NCI-H1105 treated with DMSO at 0.1 percent for 48 hours (cell line): ENCODE measurements around the gene LRRC70.
"Not testable (repeated sequence)": the region's sequence is repeated elsewhere in the genome, so short reads cannot be mapped to it uniquely, and the experiment has no call there.

Experiments
- DNase-seq: peaks from one replicate; lab custom pipeline; 2025; lab: John Stamatoyannopoulos, UW

Gene LRRC70

DNA sequence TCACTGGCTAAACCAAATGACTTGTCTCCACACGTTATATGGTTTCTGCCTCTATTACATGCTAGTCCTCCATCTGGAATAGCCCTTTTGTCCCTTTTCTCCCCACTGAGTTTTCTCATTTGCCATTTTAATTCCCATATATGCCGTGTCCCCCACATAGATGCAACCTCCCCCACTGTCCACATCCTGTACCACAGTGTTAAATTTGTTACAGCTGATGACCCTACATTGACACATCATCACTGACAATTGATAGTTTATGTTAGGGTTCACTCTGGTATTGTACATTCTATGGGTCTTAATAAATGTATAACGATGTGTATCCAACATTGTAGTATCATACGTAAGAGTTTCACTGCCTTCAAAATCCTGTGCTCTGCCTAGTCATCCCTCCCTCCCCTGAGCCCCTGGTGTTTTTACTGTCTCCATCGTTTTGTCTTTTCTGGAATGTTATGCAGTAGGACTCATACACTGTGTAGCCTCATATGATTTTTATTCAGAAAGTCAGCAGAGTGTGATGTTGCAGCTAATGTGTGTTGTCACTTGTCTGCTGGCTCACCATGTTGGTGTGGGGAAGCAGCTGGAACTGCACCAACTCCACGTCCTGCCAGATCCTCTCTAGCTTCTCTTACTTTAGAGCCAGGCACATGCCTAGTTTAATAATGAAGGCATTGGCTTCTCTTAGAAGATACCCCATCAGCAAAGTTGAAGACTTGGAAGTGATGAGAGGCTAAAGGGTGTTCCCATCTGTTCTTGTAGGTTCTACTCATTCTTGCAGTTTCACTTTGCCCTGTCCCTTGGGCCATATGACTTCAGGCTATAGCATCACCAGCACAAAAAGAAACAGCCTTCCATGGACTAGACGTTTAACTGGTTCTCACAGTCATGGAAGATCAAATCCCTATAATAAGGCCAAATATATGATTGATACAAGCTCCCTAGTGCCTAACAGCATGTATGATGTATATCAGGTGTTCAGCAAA lies 30.2 kb downstream of the LRRC70 start:
- DNase-seq = no peak

DNA sequence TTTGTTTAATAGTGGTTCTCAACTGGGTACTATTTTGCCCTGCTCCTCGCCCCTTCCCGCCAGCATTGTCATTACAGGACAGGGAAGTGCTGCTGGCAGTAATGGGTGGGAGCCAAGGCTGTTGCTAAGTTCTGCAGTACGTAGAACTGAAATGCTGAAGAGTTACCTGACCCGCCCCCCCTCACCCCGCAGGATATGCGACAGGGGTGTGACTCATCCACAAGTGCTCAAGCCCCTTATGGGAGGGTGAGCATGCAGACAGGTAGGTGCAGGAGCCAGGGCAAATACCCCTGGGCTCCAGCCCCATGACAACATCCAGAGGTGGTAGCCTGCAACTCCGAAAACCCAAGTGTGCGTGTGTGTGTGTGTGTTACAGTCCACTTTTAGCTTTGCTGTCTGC lies 35.7 kb downstream of the LRRC70 start:
- DNase-seq = no peak

DNA sequence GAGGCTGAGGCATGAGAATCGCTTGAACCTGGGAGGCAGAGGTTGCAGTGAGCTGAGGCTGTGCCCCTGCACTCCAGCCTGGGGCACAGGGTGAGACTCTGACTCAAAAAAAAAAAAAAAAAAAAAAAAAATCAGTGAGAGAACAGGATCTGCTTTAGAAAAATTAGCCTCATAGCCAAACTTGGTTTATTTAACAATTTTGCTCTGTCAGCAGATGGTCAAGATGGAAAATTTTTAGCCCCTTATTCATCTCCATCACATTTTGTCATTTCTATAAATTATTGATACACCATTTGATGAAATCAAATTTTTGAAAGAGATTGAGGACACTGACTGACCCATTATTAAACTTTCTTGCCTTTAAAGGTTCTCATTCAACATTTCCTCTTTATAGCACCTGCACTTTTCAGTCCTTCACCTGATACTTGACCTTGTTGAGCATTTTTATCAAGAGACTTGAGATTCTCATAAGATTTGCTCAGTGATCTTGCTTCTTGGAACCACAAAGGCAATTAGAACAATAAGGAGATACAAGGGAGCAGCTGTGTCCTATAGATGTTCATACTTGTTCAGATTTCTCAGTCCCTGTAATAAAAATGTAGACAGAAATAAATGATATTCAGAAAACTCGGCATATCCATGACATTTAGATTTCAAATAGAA lies 38.1 kb downstream of the LRRC70 start:
- DNase-seq = no peak

DNA sequence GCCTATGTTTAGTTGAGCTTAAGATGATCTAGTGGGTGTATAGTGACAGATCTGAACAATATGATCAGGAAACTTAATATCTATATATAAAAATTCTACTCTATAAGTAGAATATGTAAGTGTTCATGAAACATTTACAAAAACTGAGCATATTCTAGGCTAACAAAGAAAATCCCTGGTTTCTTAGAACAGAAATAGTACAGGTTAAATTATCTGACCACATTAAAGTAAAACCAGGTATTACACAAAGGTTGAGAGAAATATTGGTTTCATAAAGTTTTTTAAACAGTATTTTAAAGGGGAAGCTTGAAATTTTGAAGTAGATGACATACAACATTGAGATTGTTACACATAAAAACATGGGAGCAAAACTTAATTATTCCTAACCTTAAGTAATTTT lies 39.3 kb downstream of the LRRC70 start:
- no peak for DNase-seq

DNA sequence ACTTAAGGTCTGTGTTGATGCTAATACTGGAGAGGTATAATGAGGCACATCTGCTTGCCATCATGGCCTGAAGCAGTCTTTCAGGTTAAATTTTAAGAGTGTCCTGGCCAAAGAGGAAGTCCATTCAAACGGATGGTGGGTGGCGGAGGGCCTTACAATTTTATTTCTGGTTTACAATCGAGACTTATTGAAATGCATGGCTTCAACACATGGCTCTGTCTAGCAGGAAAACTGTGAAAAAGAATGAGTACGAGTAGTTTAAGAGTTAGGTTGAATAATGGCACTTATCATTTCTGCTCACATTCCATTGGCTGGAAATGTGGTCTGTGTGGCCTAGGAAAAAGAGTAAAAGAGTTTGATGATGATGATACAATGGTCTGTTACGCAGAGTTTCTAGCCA lies 42.1 kb downstream of the LRRC70 start:
- no peak for DNase-seq

DNA sequence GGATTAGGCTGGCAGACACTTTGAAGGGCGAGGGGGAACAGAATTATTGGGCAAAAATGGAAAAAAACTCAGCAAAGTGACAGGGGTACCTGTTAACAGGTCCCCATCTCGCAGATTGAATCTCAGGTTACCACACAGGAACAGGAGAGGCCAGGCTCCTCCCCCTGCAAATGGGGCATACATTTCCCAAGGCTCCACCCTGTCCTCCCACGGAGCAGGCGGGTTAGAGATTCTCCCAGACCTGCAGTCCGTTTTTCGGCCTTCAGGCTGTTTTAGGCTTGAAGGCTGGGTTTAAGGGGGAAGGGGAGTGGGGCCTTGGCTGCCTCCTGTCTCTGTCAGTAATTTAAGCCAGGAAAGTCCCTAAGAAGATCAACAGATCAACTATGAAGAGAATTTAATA lies 42.7 kb downstream of the LRRC70 start:
- DNase-seq = no peak

DNA sequence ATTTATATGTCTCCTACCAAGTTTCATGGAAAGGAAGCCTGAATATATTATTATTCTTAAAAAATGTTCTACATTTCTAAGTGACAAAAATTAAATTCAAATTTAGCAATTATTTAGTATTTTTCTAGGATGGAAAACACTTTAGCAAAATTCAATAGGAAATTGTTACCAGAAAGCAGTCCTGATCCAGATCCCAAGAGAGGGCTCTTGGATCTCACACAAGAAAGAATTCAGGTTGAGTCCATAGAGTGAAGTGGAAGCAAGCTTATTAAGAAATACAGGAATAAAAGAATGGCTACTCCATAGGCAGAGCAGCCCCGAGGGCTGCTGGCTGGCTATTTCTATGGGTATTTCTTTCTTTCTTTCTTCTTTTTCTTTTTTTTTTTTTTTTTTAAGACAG lies 44.7 kb downstream of the LRRC70 start:
- no peak for DNase-seq

DNA sequence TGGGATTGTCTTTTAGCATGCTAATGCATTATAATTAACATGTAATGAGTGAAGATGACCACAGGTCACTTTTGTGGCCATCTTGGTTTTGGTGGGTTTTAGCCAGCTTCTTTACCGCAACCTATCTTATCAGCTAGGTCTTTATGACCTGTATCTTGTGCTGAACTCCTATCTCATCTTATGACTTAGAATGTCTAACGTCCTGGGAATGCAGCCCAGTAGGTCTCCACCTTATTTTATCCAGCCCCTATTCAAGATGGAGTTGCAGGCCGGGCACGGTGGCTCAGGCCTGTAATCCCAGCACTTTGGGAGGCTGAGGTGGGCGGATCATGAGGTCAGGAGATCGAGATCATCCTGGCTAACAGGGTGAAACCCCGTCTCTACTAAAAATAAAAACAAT lies 45.8 kb downstream of the LRRC70 start:
- not testable (repeated sequence) for DNase-seq

DNA sequence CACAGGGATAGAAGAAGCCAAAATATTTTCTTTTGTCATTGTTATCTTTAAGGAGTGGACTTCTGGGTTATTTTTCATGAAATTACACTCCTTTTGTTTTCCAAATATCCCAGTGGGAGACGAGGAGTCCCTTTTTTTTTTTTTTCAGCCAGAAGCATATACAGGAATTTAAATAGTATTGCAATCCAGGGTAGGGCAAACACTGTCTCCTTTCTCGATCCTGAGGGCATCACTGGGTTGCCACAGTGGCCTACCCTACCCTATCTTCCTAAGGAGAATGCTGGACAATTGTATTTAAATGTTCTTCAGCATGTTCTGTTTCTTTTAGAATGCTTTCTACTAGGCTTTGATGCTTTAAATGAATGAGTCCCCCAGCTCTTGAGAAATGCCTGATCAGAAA lies 47.9 kb downstream of the LRRC70 start:
- no peak for DNase-seq

DNA sequence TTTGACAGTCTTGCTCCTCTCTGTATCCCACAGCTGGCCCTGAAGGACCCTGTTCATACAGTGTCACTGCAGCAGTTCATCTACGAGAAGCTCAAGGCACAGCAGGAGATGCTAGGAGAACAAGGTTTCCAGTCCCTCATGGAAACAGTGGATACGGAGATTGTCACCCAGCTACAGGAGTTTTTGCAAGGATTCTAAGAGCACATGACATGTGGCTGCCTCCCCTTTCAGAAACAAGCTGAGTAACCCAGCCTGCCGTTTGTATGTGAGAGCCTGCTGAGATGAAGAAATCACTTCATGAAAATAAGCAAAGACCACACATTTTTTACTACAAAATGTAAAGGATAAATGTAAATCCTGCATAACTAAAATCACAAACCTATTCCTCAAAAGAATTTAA lies 48.5 kb downstream of the LRRC70 start:
- no peak for DNase-seq

DNA sequence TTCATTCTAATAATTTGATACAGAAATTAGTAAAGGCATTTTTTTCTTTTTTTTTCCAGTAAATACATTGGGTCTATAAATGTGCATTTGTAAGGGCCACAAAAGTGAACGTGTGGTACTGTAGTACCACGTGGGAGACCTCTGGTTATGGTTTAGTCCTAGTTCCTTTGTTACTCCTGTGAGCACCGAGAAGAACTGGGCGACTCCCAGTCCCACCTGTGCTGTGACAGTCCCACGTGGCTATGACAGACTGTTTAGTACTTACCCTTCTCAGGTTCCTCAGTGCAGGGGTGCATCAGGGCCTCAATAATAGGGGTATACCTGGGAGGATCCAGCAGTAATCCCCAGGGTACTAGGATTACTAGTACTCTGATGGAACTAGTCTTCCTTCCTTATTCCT lies 49.3 kb downstream of the LRRC70 start:
- no peak for DNase-seq
